Measurements from ENCODE around the gene PFN2. TPM values are rescaled to one million over a fixed set of nuclear protein-coding genes. Genes with fewer than 3 reads are reported as not detected.
A peak's percentile ranks its signal among the peaks of the same experiment; 100 is the strongest.

Gene PFN2
- total RNA-seq, 1 donor from 2014 or later, result 19.3 TPM

DNA sequence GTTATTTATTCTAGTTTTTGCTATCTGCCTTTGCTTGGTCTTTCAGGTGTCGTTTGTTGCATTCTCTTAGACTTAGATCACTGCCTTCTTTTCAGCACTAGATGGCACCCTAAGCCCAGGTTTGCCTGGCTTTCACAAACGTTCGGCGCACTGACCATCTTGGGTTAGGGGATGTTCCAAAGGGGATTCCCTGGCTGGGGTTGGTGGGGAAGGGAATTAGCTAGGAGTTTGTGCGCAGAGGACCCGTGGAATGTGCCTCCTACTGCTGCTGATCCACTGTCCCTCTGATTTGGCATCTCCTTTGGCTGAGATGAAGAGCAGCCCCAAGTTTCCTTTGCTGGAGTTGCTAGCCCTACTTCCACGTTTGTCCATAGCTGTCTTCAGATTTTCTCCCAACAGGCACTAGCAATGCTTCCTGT lies 33.9 kb downstream of the PFN2 start:
- H3K4me1 ChIP-seq, result peaks cover 0 to 16% of the 10 kb centered on the region in 2 donors
- H3K4me3 ChIP-seq, result peak overlapping the region in 1 of 2 donors; percentile 28
- no peaks in the 10 kb centered on the region for H3K27me3 ChIP-seq
- no peaks in the 10 kb centered on the region for H3K36me3 ChIP-seq
- intact Hi-C loops (cut with DNase I), result loop anchor here (10.0 kb wide), 1 partner anchor 248 kb away; no protein-coding TSS in a partner anchor
- DNase-seq (ENCODE audit: low spot score in 2 of 2), result peak in 1 of 2 donors; percentile 68
- TF ChIP-seq, protein P1, sequence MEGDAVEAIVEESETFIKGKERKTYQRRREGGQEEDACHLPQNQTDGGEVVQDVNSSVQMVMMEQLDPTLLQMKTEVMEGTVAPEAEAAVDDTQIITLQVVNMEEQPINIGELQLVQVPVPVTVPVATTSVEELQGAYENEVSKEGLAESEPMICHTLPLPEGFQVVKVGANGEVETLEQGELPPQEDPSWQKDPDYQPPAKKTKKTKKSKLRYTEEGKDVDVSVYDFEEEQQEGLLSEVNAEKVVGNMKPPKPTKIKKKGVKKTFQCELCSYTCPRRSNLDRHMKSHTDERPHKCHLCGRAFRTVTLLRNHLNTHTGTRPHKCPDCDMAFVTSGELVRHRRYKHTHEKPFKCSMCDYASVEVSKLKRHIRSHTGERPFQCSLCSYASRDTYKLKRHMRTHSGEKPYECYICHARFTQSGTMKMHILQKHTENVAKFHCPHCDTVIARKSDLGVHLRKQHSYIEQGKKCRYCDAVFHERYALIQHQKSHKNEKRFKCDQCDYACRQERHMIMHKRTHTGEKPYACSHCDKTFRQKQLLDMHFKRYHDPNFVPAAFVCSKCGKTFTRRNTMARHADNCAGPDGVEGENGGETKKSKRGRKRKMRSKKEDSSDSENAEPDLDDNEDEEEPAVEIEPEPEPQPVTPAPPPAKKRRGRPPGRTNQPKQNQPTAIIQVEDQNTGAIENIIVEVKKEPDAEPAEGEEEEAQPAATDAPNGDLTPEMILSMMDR (IDR thresholded peaks at IDR 0.05), result peak; percentile 52 to 66 (median 61)
- H3K9me3 ChIP-seq, result no peaks in the 10 kb centered on the region
- H3K27ac ChIP-seq, result peak overlapping the region; percentile 0 to 47

DNA sequence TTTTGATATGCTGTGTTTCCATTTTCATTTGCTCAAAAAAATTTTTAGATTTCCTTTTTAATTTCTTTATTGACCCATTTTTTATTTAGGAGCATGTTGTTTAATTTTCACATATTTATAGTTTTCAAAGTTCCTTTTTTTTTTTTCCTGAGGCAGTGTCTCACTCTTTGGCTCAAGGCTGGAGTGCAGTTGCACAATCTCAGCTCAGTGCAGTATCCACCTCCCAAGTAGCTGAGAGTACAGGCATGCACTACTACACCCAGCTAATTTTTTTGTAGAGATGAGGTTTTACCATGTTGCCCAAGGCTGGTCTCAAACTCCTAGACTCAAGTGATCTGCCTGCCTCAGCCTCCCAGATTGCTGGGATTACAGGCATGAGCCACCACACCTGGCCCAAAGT lies 36.2 kb downstream of the PFN2 start:
- peaks cover 0 to 10% of the 10 kb centered on the region in 2 donors for H3K4me1 ChIP-seq
- no peaks in the 10 kb centered on the region for H3K9me3 ChIP-seq
- H3K4me3 ChIP-seq, result no peak overlapping the region
- peak overlapping the region; percentile 21 to 46 for H3K27ac ChIP-seq
- H3K36me3 ChIP-seq, result peaks cover 0 to under 1% of the 10 kb centered on the region in 2 donors
- TF ChIP-seq, protein P1 (IDR thresholded peaks at IDR 0.05), result no peak
- peak in 1 of 2 donors; percentile 75 for DNase-seq (ENCODE audit: low spot score in 2 of 2)
- intact Hi-C loops (cut with DNase I), result loop anchor here (10.0 kb wide), 1 partner anchor 250 kb away; no protein-coding TSS in a partner anchor
- H3K27me3 ChIP-seq, result no peaks in the 10 kb centered on the region

DNA sequence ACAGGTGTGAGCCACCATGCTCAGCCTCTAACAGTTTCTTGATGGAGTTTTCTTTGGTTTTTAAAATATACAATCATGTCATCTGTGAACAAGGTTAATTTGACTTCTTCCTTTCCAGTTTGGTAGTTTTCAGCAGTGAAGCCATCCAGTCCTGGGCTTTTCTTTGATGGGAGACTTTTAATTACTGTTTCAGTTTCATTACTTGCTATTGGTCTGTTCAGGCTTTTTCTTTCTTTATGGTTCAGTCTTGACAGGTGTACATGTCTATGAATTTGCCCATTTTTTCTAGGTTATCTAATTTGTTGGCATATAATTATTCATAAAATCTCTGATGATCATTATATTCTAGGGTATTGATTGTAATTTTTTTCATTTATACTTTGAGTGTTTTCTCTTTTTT lies 36.8 kb downstream of the PFN2 start:
- H3K36me3 ChIP-seq, result peaks cover 0 to 6% of the 10 kb centered on the region in 2 donors
- H3K27ac ChIP-seq, result no peak overlapping the region
- TF ChIP-seq, protein P1 (IDR thresholded peaks at IDR 0.05), result no peak
- intact Hi-C loops (cut with DNase I), result loop anchor here (10.0 kb wide), 1 partner anchor 251 kb away; no protein-coding TSS in a partner anchor
- peaks cover 0 to 5% of the 10 kb centered on the region in 2 donors for H3K4me1 ChIP-seq
- H3K27me3 ChIP-seq, result no peaks in the 10 kb centered on the region
- no peak for DNase-seq (ENCODE audit: low spot score in 2 of 2)
- H3K4me3 ChIP-seq, result no peak overlapping the region
- H3K9me3 ChIP-seq, result peaks cover 0 to under 1% of the 10 kb centered on the region in 2 donors

DNA sequence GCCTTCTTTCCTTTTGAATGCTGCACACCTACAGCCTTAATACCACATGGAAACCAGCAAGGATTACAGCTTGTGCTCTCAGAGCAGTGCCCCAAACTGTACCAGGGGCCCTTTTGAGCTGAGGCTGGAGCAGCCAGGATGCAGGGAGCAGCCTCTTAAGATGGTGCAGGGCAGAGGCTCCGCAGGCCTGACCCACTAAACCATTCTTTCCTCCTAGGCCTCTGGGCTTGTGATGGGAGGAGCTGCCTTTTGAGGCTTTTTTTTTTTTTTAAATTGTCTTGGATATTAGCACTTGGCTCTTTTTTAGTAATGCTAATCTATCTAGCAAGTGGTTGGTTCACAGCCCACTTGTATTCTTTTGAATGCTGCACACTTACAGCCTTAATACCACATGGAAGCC lies 37.7 kb downstream of the PFN2 start:
- Histone ChIP-seq H3K36me3 (peaks cover 0 to 8% of the 10 kb centered on the region in 2 donors), H3K27me3 (no peaks in the 10 kb centered on the region), H3K9me3 (peaks cover 0 to 9% of the 10 kb centered on the region in 2 donors), H3K27ac (no peak overlapping the region), H3K4me1 (peaks cover 0 to 5% of the 10 kb centered on the region in 2 donors), H3K4me3 (no peak overlapping the region)
- TF ChIP-seq, protein P1 (IDR thresholded peaks at IDR 0.05), result no peak
- intact Hi-C loops (cut with DNase I), result loop anchor here (10.0 kb wide), 1 partner anchor 252 kb away; no protein-coding TSS in a partner anchor
- DNase-seq (ENCODE audit: low spot score in 2 of 2), result no peak

DNA sequence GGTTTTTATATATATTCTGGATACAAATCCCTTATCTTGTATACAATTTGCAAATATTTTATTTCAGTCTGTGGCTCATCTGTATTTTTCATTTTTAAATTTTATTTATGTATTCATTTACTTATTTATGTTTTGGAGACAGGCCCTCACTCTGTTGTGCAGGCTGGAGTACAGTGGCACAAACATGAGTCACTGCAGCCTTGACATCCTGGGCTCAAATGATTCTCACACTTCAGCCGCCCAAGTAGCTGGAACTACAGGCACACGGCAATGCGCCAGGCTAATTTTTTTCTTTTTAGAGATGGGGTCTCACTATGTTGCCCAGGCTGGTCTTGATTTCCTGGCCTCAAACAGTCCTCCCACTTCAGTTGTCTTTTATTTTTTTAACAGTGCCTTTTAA lies 50.6 kb downstream of the PFN2 start:
- Histone ChIP-seq H3K9me3 (no peaks in the 10 kb centered on the region), H3K27ac (no peak overlapping the region), H3K27me3 (no peaks in the 10 kb centered on the region), H3K4me3 (no peak overlapping the region), H3K4me1 (no peaks in the 10 kb centered on the region), H3K36me3 (peaks cover 8 to 11% of the 10 kb centered on the region in 2 donors)
- DNase-seq (ENCODE audit: low spot score in 2 of 2), result no peak
- TF ChIP-seq, protein P1 (IDR thresholded peaks at IDR 0.05), result no peak
- intact Hi-C loops (cut with DNase I), result no loop called here
